Endothelial cell of umbilical vein (primary cell): ENCODE data around the gene TEX36. TPM values are rescaled to one million over a fixed set of nuclear protein-coding genes. Genes with fewer than 3 reads are reported as not detected.

Experiments used
- BruUV-seq: library from RNA; stranded (reverse); fragments of 400-500 nt; replicated peaks from 2 replicates; lab custom pipeline; 2021; lab: Mats Ljungman, UMichigan
- CTCF ChIA-PET: fragments of 300-600, 350-600 bp; sonication (Branson Sonifier 250); formaldehyde crosslinking; loops from one replicate; lab custom pipeline; 2021; ENCODE audit warnings: antibody characterized with exemption, inconsistent platforms; lab: Charles Lee
- POLR2A ChIA-PET: fragments of 300-600, 350-600 bp; sonication (Branson Sonifier 250); formaldehyde crosslinking; loops from one replicate; lab custom pipeline; 2021; ENCODE audit warnings: antibody characterized with exemption, inconsistent platforms; lab: Charles Lee
- DNase-seq: peaks from one replicate; pipeline ENCODE4 v3.0.0-alpha.2; 2011; ENCODE audit warnings: low read depth, low spot score
- FAIRE-seq: peaks from 2 replicates; lab custom pipeline; 2011; peaks lifted over from hg19 to GRCh38; lab: Jason Lieb, UNC
- H2AFZ ChIP-seq: 2 replicates; pipeline ENCODE4 v1.6.0; 2012; ENCODE audit warnings: low read depth, low read length, control low read depth, inconsistent platforms
- H3K27ac ChIP-seq: 2 replicates; pipeline ENCODE4 v1.5.1; 2011; ENCODE audit warnings: low read depth, mild to moderate bottlenecking, control low read depth, low read length, moderate library complexity; ENCODE audit not compliant: insufficient read depth
- H3K27me3 ChIP-seq, 2 experiments: 2 replicates each; pipeline versions ENCODE4 v1.6.0 to v1.6.1; 2011; ENCODE audit warnings: low read length in 2 of 2, mixed read lengths in 1 of 2; ENCODE audit not compliant: control insufficient read depth in 2 of 2, insufficient read depth in 2 of 2
- H3K36me3 ChIP-seq, 2 experiments: 2 replicates in 1 of 2; 3 replicates in 1 of 2; pipeline ENCODE4 v1.5.1; 2011; ENCODE audit warnings: low read length in 2 of 2, mild to moderate bottlenecking in 1 of 2, moderate library complexity in 1 of 2; ENCODE audit not compliant: control insufficient read depth in 2 of 2, insufficient read depth in 2 of 2; ENCODE audit errors: extremely low read depth in 1 of 2
- H3K4me1 ChIP-seq: 3 replicates; pipeline ENCODE4 v1.5.1; 2011; ENCODE audit warnings: mild to moderate bottlenecking, low read length; ENCODE audit not compliant: control insufficient read depth, insufficient read depth; ENCODE audit errors: extremely low read depth
- H3K4me2 ChIP-seq: 2 replicates; pipeline ENCODE4 v1.6.1; 2011; ENCODE audit warnings: low read length, control low read depth, mixed read lengths; ENCODE audit not compliant: insufficient read depth
- H3K4me3 ChIP-seq, 3 experiments: fragments of 200-600 bp in 1 of 3; sonication (generic), shearing (Covaris generic) in 1 of 3; replicated peaks in 1 of 3; 2 replicates each; pipeline ENCODE4 v1.5.1; 2011 to 2016; ENCODE audit warnings: control low read depth in 3 of 3, low read length in 3 of 3, mild to moderate bottlenecking in 2 of 3, inconsistent platforms in 1 of 3, low read depth in 1 of 3, moderate library complexity in 1 of 3; ENCODE audit not compliant: insufficient read depth in 1 of 3
- H3K79me2 ChIP-seq: 2 replicates; pipeline ENCODE4 v1.6.0; 2012; ENCODE audit warnings: low read length, inconsistent platforms; ENCODE audit not compliant: control insufficient read depth, insufficient read depth
- H3K9ac ChIP-seq: replicated peaks from 2 replicates; pipeline ENCODE3; 2011; ENCODE audit warnings: low read length, control low read depth; ENCODE audit not compliant: insufficient read depth; ENCODE audit errors: extremely low read depth
- H3K9me1 ChIP-seq: replicated peaks from 3 replicates; pipeline ENCODE4 v1.6.0; 2011; ENCODE audit warnings: mild to moderate bottlenecking, low read length; ENCODE audit not compliant: control insufficient read depth, insufficient read depth; ENCODE audit errors: extremely low read depth
- H3K9me3 ChIP-seq: replicated peaks from 2 replicates; pipeline ENCODE4 v1.5.1; 2012; ENCODE audit warnings: low read length, inconsistent platforms; ENCODE audit not compliant: control insufficient read depth, insufficient read depth
- H4K20me1 ChIP-seq: replicated peaks from 2 replicates; pipeline ENCODE3; 2011; ENCODE audit warnings: mild to moderate bottlenecking, low read length; ENCODE audit not compliant: control insufficient read depth, insufficient read depth; ENCODE audit errors: extremely low read depth
- CTCF ChIP-seq, 2 donors: IDR thresholded peaks; 1 replicate in 1 of 2; 2 replicates in 1 of 2; pipeline ENCODE4 v1.5.1; 2011; ENCODE audit warnings: low read length in 2 of 2, mild to moderate bottlenecking in 2 of 2, moderate library complexity in 2 of 2, control low read depth in 1 of 2, inconsistent platforms in 1 of 2, low read depth in 1 of 2; ENCODE audit not compliant: insufficient read depth in 1 of 2; ENCODE audit errors: extremely low read depth in 1 of 2
- EZH2 ChIP-seq: IDR thresholded peaks from 2 replicates; pipeline ENCODE4 v1.6.1; 2012; ENCODE audit warnings: borderline replicate concordance, low read depth, mild to moderate bottlenecking, moderate library complexity, low read length, inconsistent platforms; ENCODE audit not compliant: severe bottlenecking
- FOS ChIP-seq: IDR thresholded peaks from 2 replicates; pipeline ENCODE4 v1.6.1; 2011; ENCODE audit warnings: mild to moderate bottlenecking, low read length, moderate library complexity, borderline replicate concordance; ENCODE audit not compliant: insufficient read depth
- GATA2 ChIP-seq: IDR thresholded peaks from 2 replicates; pipeline ENCODE4 v1.7.0; 2011; ENCODE audit warnings: low read depth, mild to moderate bottlenecking, moderate library complexity, mixed read lengths, low read length; ENCODE audit not compliant: insufficient read length, insufficient read depth
- JUN ChIP-seq: IDR thresholded peaks from 2 replicates; pipeline ENCODE4 v1.6.1; 2011; ENCODE audit warnings: borderline replicate concordance, low read depth; ENCODE audit not compliant: insufficient read length, insufficient read depth
- MAX ChIP-seq: IDR thresholded peaks from 2 replicates; pipeline ENCODE4 v1.6.1; 2011; ENCODE audit not compliant: insufficient read depth, insufficient read length
- MYC ChIP-seq: IDR thresholded peaks from one replicate; pipeline ENCODE4 v1.6.1; 2011; ENCODE audit warnings: mild to moderate bottlenecking, low read depth, low read length
- POLR2A ChIP-seq: IDR thresholded peaks from 2 replicates; pipeline ENCODE4 v1.6.1; 2012; ENCODE audit warnings: low read depth, mild to moderate bottlenecking, control low read depth, low read length
- POLR2AphosphoS5 ChIP-seq: IDR thresholded peaks from 2 replicates; pipeline ENCODE4 v1.6.1; 2012; ENCODE audit warnings: low read depth, mild to moderate bottlenecking, control low read depth, low read length, moderate library complexity; ENCODE audit not compliant: insufficient read depth
- dilution Hi-C: fragments of 300-500 bp; cut with MboI; formaldehyde crosslinking; loops from one replicate; pipeline ENCODE4 v1.15.0; 2019; ENCODE audit warnings: low sequenced_read_pairs; ENCODE audit not compliant: extremely low pct_ligation_motif_present
- intact Hi-C: fragments of 100-400 bp; cut with micrococcal nuclease; formaldehyde crosslinking; loops from one replicate; pipeline ENCODE4 v1.10.0; 2022
- polyA plus RNA-seq, 4 experiments: library from polyadenylated mRNA; depleted of rRNA in 3 of 4; stranded (reverse) in 3 of 4; unstranded in 1 of 4; fragments of >200 nt; gene quantifications; 2 replicates each; pipeline versions ENCODE4 v1.2.1 to v1.2.3, GENCODE V29; 2011 to 2012; ENCODE audit warnings: missing spikeins in 1 of 4
- total RNA-seq: library from RNA; stranded (reverse); gene quantifications from 2 replicates; pipeline ENCODE4 v1.2.3, GENCODE V29; 2021

TEX36 gene
- total and polyA plus RNA-seq, 2 donors (not counting 3 experiments of a cell fraction or from before 2014, with no cell fraction given) = not detected

- H3K27ac ChIP-seq = no peak overlapping the region
Observed at GRCh38 chr10:125692196-125692595, 9.2 kb upstream of the TEX36 start.

More at GRCh38 chr10:125692196-125692595, 9.2 kb upstream of the TEX36 start:
- no TSS peak for BruUV-seq
- TF ChIP-seq EZH2 (no peak), MYC (no peak), POLR2AphosphoS5 (no peak), MAX (no peak), POLR2A (no peak), GATA2 (no peak), FOS (no peak), JUN (no peak), CTCF (IDR thresholded peaks at IDR 0.05; ENCODE audit: extremely low read depth in 1 of 2, insufficient read depth in 1 of 2, low read depth in 1 of 2, low read length in 2 of 2) (no peak)
- H2AFZ ChIP-seq = no peak overlapping the region
- POLR2A ChIA-PET = no interaction called here
- peaks cover 3% of the 10 kb centered on the region for H3K4me1 ChIP-seq
- FAIRE-seq (no peak), DNase-seq (no peak)
- no peak overlapping the region for H3K9ac ChIP-seq
- H3K4me2 ChIP-seq = no peak overlapping the region
- no peaks in the 10 kb centered on the region for H3K9me3 ChIP-seq
- CTCF ChIA-PET = no interaction called here
- no peaks in the 10 kb centered on the region for H3K9me1 ChIP-seq
- dilution Hi-C loops = no loop called here
- intact Hi-C loops = no loop called here
- H3K36me3 ChIP-seq = no peaks in the 10 kb centered on the region
- peaks cover 0 to 13% of the 10 kb centered on the region in 2 experiments for H3K27me3 ChIP-seq
- H3K79me2 ChIP-seq = no peaks in the 10 kb centered on the region
- no peak overlapping the region for H3K4me3 ChIP-seq
- H4K20me1 ChIP-seq = no peaks in the 10 kb centered on the region
